ENCODE data around the gene FBXL12. TPM values are rescaled to one million over a fixed set of nuclear protein-coding genes. Genes with fewer than 3 reads are reported as not detected.
A peak's percentile ranks its signal among the peaks of the same experiment; 100 is the strongest.
"Not testable (repeated sequence)": the region's sequence is repeated elsewhere in the genome, so short reads cannot be mapped to it uniquely, and the experiment has no call there.

Gene FBXL12
- total and polyA plus RNA-seq, 7 donors: 10.4 to 22.1 (median 14.6) TPM

GRCh38 chr19:9827289-9828238, 8.7 kb upstream of the FBXL12 start, which contains the start of gene UBL5:
Gene UBL5 (plus strand): TSS chr19:9827918. CDS start chr19:9828338, 420 bp downstream.
- TF ChIP-seq CTCF (IDR thresholded peaks at IDR 0.05): no peak
- intact Hi-C loops (cut with DNase I): no loop called here
- peaks cover 21% of the 10 kb centered on the region for H3K4me1 ChIP-seq
- H3K27ac ChIP-seq: peak within 1 kb of the TSS; percentile 82
- H3K4me3 ChIP-seq: peak within 1 kb of the TSS; percentile 95
- peak; percentile 85 to 92 for DNase-seq
- ATAC-seq: peak; percentile 96 to 100 (median 98)
- WGBS, 3 donors: 0 to 1% (median 0%) methylated on average over 62 of the region's 62 CpGs
- no peaks in the 10 kb centered on the region for H3K9me3 ChIP-seq
- peaks cover 0 to 36% of the 10 kb centered on the region in 2 donors for H3K36me3 ChIP-seq (ENCODE audit: insufficient read depth in 1 of 2, low read depth in 1 of 2)
- no peaks in the 10 kb centered on the region for H3K27me3 ChIP-seq (ENCODE audit: insufficient read depth in 3 of 3, low read length in 2 of 3)

GRCh38 chr19:9823816-9824215, 4.9 kb upstream of the FBXL12 start:
- no peak for TF ChIP-seq CTCF (IDR thresholded peaks at IDR 0.05)
- DNase-seq: peak in 1 of 2 donors; percentile 4
- Histone ChIP-seq H3K27ac (no peak overlapping the region), H3K36me3 (ENCODE audit: insufficient read depth in 1 of 2, low read depth in 1 of 2) (peaks cover 0 to 16% of the 10 kb centered on the region in 2 donors), H3K27me3 (ENCODE audit: insufficient read depth in 3 of 3, low read length in 2 of 3) (no peaks in the 10 kb centered on the region), H3K4me1 (peaks cover 26% of the 10 kb centered on the region), H3K9me3 (no peaks in the 10 kb centered on the region), H3K4me3 (no peak overlapping the region)
- 47 to 63% (median 51%) methylated on average over 5 of the region's 5 CpGs for WGBS, 3 donors
- ATAC-seq: no peak
- intact Hi-C loops (cut with DNase I): no loop called here

- peak in 1 of 2 donors; percentile 51 for DNase-seq
- H3K4me3 ChIP-seq: peak overlapping the region; percentile 98
- 90 to 94% (median 90%) methylated on average over 8 of the region's 8 CpGs for WGBS, 3 donors
- H3K36me3 ChIP-seq (ENCODE audit: insufficient read depth in 1 of 2, low read depth in 1 of 2); intact Hi-C loops (cut with DNase I); H3K9me3 ChIP-seq; H3K27me3 ChIP-seq (ENCODE audit: insufficient read depth in 3 of 3, low read length in 2 of 3); ATAC-seq: not testable (repeated sequence)
- peak overlapping the region; percentile 93 for H3K27ac ChIP-seq
- peaks cover 13% of the 10 kb centered on the region for H3K4me1 ChIP-seq
Observed at GRCh38 chr19:9820034-9820433, 1.2 kb upstream of the FBXL12 start.

GRCh38 chr19:9819596-9819909, 674 bp upstream of the FBXL12 start:
- ATAC-seq: no peak
- no peak for TF ChIP-seq CTCF (IDR thresholded peaks at IDR 0.05)
- 1 to 2% (median 2%) methylated on average over 21 of the region's 21 CpGs for WGBS, 3 donors
- Histone ChIP-seq H3K9me3 (no peaks in the 10 kb centered on the region), H3K4me1 (peaks cover 13% of the 10 kb centered on the region), H3K4me3 (peak overlapping the region; percentile 98), H3K27ac (peak overlapping the region; percentile 93), H3K36me3 (ENCODE audit: insufficient read depth in 1 of 2, low read depth in 1 of 2) (peaks cover 0 to 8% of the 10 kb centered on the region in 2 donors), H3K27me3 (ENCODE audit: insufficient read depth in 3 of 3, low read length in 2 of 3) (no peaks in the 10 kb centered on the region)
- intact Hi-C loops (cut with DNase I): loop anchor here in 1 of 2 donors (5.0 kb wide), 1 partner anchor 987 kb away; the partner anchor contains the start of genes MBD3L1 and ZNF558
- no peak for DNase-seq

GRCh38 chr19:9818175-9818733, 625 bp downstream of the FBXL12 start:
- no peaks in the 10 kb centered on the region for H3K27me3 ChIP-seq (ENCODE audit: insufficient read depth in 3 of 3, low read length in 2 of 3)
- peaks cover 0 to 10% of the 10 kb centered on the region in 2 donors for H3K36me3 ChIP-seq (ENCODE audit: insufficient read depth in 1 of 2, low read depth in 1 of 2)
- no peak for TF ChIP-seq CTCF (IDR thresholded peaks at IDR 0.05)
- 3% methylated on average over 39 of the region's 39 CpGs for WGBS, 3 donors
- intact Hi-C loops (cut with DNase I): loop anchor here in 1 of 2 donors (5.0 kb wide), 1 partner anchor 986 kb away; the partner anchor contains the start of genes MBD3L1 and ZNF558
- peak overlapping the region; percentile 98 for H3K4me3 ChIP-seq
- peak overlapping the region; percentile 93 for H3K27ac ChIP-seq
- DNase-seq: no peak
- peak in 3 of 4 donors; percentile 0 to 1 (median 0) for ATAC-seq
- no peaks in the 10 kb centered on the region for H3K9me3 ChIP-seq
- H3K4me1 ChIP-seq: peaks cover 13% of the 10 kb centered on the region
